Heart left ventricle (tissue), 13 donors: ENCODE measurements around the gene SUSD1.

Source experiments
- CTCF ChIP-seq, 12 donors: fragments of 200-600 bp; sonication (generic) in 4 of 12; IDR thresholded peaks; one replicate each; pipeline versions ENCODE4 v1.5.0 to v1.8.0; 2018 to 2022; ENCODE audit warnings: antibody characterized with exemption in 12 of 12, mild to moderate bottlenecking in 5 of 12
- POLR2A ChIP-seq, 2 donors: fragments of 450-650 bp; IDR thresholded peaks; one replicate each; pipeline ENCODE4 v1.6.1; 2017; ENCODE audit warnings: antibody characterized with exemption in 2 of 2, mild to moderate bottlenecking in 2 of 2, moderate library complexity in 2 of 2
- donor health status: ischemic (EF 13 %, LVEDD 7.1; RV severe dilation, severe dysfunction).
- donor health status: DM: no; HTN: yes; CAD: no.
- donor health status: DM: no; HTN: no; CAD: no.
- donor health status: ischemic (EF 25% LVEDD 6.9; RV normal size, moderate dysfunction).
- donor health status: ischemic (EF 25% LVEDD 5.7; RV mildly dilated, moderate dysfunction).
- donor health status: ischemic (EF 35%, LVEDD 5.7; RV mildly dilated, moderate dysfunction).
- donor health status: nonischemic (EF 11% LVEDD 7.7; RV severe dilation, severe dysfunction).
- donor health status: DM: yes; HTN: yes; CAD: no.
- donor health status: PGD.
- donor health status: ischemic (EF 29% LVEDD 5.4; RV normal size, mild dysfunction).
- donor health status: nonischemic (EF 23%, LVEDD 6.1; RV moderate dilation, normal function).

- no peak for TF ChIP-seq CTCF (IDR thresholded peaks at IDR 0.05)
- no peak for TF ChIP-seq POLR2A (IDR thresholded peaks at IDR 0.05)
Observed at GRCh38 chr9:112047538-112048066, 127.5 kb downstream of the SUSD1 start.
